ENCODE results near the gene IPCEF1. TPM values are rescaled to one million over a fixed set of nuclear protein-coding genes. Genes with fewer than 3 reads are reported as not detected.

The IPCEF1 gene
- total RNA-seq, 3 donors from 2014 or later (not counting 1 experiment from before 2014, with no cell fraction given) = 31.4 to 53.2 (median 45.5) TPM

- peaks cover 5% of the 10 kb centered on the region for H3K4me1 ChIP-seq (ENCODE audit: control insufficient read depth, insufficient read depth, low read length)
These were observed 133.9 kb downstream of the IPCEF1 start for GRCh38 chr6:154222716-154223115.

DNA sequence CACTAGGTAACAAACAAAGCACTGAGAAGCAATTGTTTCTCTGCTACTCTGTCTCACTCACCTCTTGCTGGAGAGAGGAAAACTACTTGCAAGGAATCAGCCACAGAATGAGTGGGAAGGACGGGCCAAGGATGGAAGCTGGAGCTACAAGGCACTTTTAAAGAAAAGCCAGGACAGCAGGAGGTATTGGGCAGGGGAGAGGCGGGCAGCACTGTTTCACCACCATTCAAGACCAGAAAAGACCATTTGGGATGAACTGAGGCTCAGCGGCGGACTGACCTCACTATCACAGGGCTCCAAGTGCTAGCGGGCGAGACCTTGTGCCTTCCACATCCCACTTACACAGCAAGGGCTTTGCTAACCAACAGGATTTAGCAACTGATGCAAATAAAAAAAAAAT lies 137.4 kb downstream of the IPCEF1 start:
- H3K4me1 Mint-ChIP-seq = peaks cover 28 to 42% of the 10 kb centered on the region in 2 donors
- H3K27me3 ChIP-seq (ENCODE audit: control insufficient read depth, insufficient read depth, low read length) = no peaks in the 10 kb centered on the region
- TF ChIP-seq, protein P1, sequence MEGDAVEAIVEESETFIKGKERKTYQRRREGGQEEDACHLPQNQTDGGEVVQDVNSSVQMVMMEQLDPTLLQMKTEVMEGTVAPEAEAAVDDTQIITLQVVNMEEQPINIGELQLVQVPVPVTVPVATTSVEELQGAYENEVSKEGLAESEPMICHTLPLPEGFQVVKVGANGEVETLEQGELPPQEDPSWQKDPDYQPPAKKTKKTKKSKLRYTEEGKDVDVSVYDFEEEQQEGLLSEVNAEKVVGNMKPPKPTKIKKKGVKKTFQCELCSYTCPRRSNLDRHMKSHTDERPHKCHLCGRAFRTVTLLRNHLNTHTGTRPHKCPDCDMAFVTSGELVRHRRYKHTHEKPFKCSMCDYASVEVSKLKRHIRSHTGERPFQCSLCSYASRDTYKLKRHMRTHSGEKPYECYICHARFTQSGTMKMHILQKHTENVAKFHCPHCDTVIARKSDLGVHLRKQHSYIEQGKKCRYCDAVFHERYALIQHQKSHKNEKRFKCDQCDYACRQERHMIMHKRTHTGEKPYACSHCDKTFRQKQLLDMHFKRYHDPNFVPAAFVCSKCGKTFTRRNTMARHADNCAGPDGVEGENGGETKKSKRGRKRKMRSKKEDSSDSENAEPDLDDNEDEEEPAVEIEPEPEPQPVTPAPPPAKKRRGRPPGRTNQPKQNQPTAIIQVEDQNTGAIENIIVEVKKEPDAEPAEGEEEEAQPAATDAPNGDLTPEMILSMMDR (IDR thresholded peaks at IDR 0.05) = no peak
- no peaks in the 10 kb centered on the region for H3K9me3 Mint-ChIP-seq
- DNase-seq = peak in 1 of 2 donors; percentile 24
- no peak overlapping the region for H3K4me3 ChIP-seq (ENCODE audit: low read length)
- no peak for ATAC-seq
- intact Hi-C loops (cut with micrococcal nuclease) = no loop called here
- no peak overlapping the region for H3K4me3 Mint-ChIP-seq
- H3K4me1 ChIP-seq (ENCODE audit: control insufficient read depth, insufficient read depth, low read length) = peaks cover 5% of the 10 kb centered on the region
- H3K27ac ChIP-seq (ENCODE audit: low read length) = no peak overlapping the region
- peaks cover 49% of the 10 kb centered on the region for H3K36me3 ChIP-seq (ENCODE audit: control insufficient read depth, insufficient read depth, low read length)
- H3K9me3 ChIP-seq (ENCODE audit: control insufficient read depth, insufficient read depth, low read length) = no peaks in the 10 kb centered on the region
- WGBS (ENCODE audit: insufficient coverage) = 96% methylated on average over 6 of the region's 6 CpGs
- H3K36me3 Mint-ChIP-seq = peaks cover 22% of the 10 kb centered on the region
- H3K27ac Mint-ChIP-seq = peak overlapping the region; percentile 46 to 65
- H3K27me3 Mint-ChIP-seq (ENCODE audit: low read depth in 2 of 2) = no peaks in the 10 kb centered on the region

More at GRCh38 chr6:154222716-154223115, 133.9 kb downstream of the IPCEF1 start:
- Histone ChIP-seq H3K27me3 (ENCODE audit: control insufficient read depth, insufficient read depth, low read length) (no peaks in the 10 kb centered on the region), H3K36me3 (ENCODE audit: control insufficient read depth, insufficient read depth, low read length) (peaks cover 39% of the 10 kb centered on the region), H3K9me3 (ENCODE audit: control insufficient read depth, insufficient read depth, low read length) (no peaks in the 10 kb centered on the region), H3K4me3 (ENCODE audit: low read length) (no peak overlapping the region), H3K27ac (ENCODE audit: low read length) (no peak overlapping the region)
- no peak for ATAC-seq
- WGBS (ENCODE audit: insufficient coverage) = 95% methylated on average over 3 of the region's 6 CpGs
- TF ChIP-seq, protein P1 (IDR thresholded peaks at IDR 0.05) = no peak
- Mint-ChIP-seq H3K9me3 (no peaks in the 10 kb centered on the region), H3K36me3 (peaks cover 22% of the 10 kb centered on the region), H3K4me1 (peaks cover 47 to 63% of the 10 kb centered on the region in 2 donors), H3K27ac (peak overlapping the region; percentile 78 to 81), H3K4me3 (no peak overlapping the region), H3K27me3 (ENCODE audit: low read depth in 2 of 2) (no peaks in the 10 kb centered on the region)
- intact Hi-C loops (cut with micrococcal nuclease) = no loop called here
- no peak for DNase-seq

- H3K4me1 ChIP-seq (ENCODE audit: control insufficient read depth, insufficient read depth, low read length) = peaks cover 5% of the 10 kb centered on the region
- ATAC-seq = no peak
- no peak overlapping the region for H3K27ac ChIP-seq (ENCODE audit: low read length)
- Mint-ChIP-seq H3K4me1 (peaks cover 25 to 37% of the 10 kb centered on the region in 2 donors), H3K27me3 (ENCODE audit: low read depth in 2 of 2) (no peaks in the 10 kb centered on the region), H3K9me3 (no peaks in the 10 kb centered on the region), H3K36me3 (peaks cover 22% of the 10 kb centered on the region), H3K4me3 (no peak overlapping the region), H3K27ac (peak overlapping the region; percentile 46 to 65)
- TF ChIP-seq, protein P1 (IDR thresholded peaks at IDR 0.05) = no peak
- intact Hi-C loops (cut with micrococcal nuclease) = no loop called here
- 92% methylated on average over 4 of the region's 6 CpGs for WGBS (ENCODE audit: insufficient coverage)
- no peak overlapping the region for H3K4me3 ChIP-seq (ENCODE audit: low read length)
- H3K9me3 ChIP-seq (ENCODE audit: control insufficient read depth, insufficient read depth, low read length) = no peaks in the 10 kb centered on the region
- peaks cover 54% of the 10 kb centered on the region for H3K36me3 ChIP-seq (ENCODE audit: control insufficient read depth, insufficient read depth, low read length)
- no peaks in the 10 kb centered on the region for H3K27me3 ChIP-seq (ENCODE audit: control insufficient read depth, insufficient read depth, low read length)
- peak in 1 of 2 donors; percentile 39 for DNase-seq
These were observed 137.8 kb downstream of the IPCEF1 start for GRCh38 chr6:154218787-154219186.

DNA sequence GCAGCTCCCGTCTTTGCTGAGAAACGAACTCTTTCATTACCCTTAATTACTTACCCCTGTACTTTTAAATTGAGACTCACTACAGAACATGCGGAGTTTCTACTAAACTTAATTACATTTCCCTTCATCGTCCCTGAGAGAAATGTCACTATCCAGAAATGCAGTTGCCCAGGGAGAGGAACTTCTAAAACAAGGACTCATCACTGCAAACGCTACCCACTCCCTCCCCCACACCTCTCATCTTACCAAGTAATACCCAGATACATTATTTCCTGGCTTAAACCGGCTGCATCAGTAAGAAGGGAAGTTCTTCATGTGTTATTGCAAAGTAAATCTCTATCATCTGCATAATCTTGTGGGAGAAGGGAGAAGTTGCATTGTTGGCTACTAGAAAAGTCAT lies 138.3 kb downstream of the IPCEF1 start:
- Mint-ChIP-seq H3K36me3 (peaks cover 24% of the 10 kb centered on the region), H3K27me3 (ENCODE audit: low read depth in 2 of 2) (no peaks in the 10 kb centered on the region), H3K4me1 (peaks cover 22 to 33% of the 10 kb centered on the region in 2 donors), H3K9me3 (no peaks in the 10 kb centered on the region), H3K4me3 (no peak overlapping the region), H3K27ac (peak overlapping the region; percentile 46 to 65)
- TF ChIP-seq, protein P1 (IDR thresholded peaks at IDR 0.05) = no peak
- H3K9me3 ChIP-seq (ENCODE audit: control insufficient read depth, insufficient read depth, low read length) = no peaks in the 10 kb centered on the region
- DNase-seq (peak in 1 of 2 donors; percentile 33), ATAC-seq (no peak)
- H3K27ac ChIP-seq (ENCODE audit: low read length) = no peak overlapping the region
- H3K4me1 ChIP-seq (ENCODE audit: control insufficient read depth, insufficient read depth, low read length) = peaks cover 5% of the 10 kb centered on the region
- no peak overlapping the region for H3K4me3 ChIP-seq (ENCODE audit: low read length)
- intact Hi-C loops (cut with micrococcal nuclease) = no loop called here
- H3K27me3 ChIP-seq (ENCODE audit: control insufficient read depth, insufficient read depth, low read length) = no peaks in the 10 kb centered on the region
- peaks cover 59% of the 10 kb centered on the region for H3K36me3 ChIP-seq (ENCODE audit: control insufficient read depth, insufficient read depth, low read length)
- 76% methylated on average over 5 of the region's 6 CpGs for WGBS (ENCODE audit: insufficient coverage)
